ENCODE measurements around the gene PLB1.

Gene PLB1

GRCh38 chr2:28544405-28544921 lies 48.6 kb downstream of the PLB1 start:
- no peak overlapping the region for H3K4me3 ChIP-seq (replicated peaks; ENCODE audit: insufficient read depth, low read length)
- TF ChIP-seq POLR2AphosphoS5 (IDR thresholded peaks at IDR 0.05; ENCODE audit: low read depth) (no peak), GABPA (IDR thresholded peaks at IDR 0.05; ENCODE audit: low read depth) (no peak), SPI1 (IDR thresholded peaks at IDR 0.05; ENCODE audit: borderline replicate concordance, low read depth) (no peak)
- TF ChIP-seq, protein P1, sequence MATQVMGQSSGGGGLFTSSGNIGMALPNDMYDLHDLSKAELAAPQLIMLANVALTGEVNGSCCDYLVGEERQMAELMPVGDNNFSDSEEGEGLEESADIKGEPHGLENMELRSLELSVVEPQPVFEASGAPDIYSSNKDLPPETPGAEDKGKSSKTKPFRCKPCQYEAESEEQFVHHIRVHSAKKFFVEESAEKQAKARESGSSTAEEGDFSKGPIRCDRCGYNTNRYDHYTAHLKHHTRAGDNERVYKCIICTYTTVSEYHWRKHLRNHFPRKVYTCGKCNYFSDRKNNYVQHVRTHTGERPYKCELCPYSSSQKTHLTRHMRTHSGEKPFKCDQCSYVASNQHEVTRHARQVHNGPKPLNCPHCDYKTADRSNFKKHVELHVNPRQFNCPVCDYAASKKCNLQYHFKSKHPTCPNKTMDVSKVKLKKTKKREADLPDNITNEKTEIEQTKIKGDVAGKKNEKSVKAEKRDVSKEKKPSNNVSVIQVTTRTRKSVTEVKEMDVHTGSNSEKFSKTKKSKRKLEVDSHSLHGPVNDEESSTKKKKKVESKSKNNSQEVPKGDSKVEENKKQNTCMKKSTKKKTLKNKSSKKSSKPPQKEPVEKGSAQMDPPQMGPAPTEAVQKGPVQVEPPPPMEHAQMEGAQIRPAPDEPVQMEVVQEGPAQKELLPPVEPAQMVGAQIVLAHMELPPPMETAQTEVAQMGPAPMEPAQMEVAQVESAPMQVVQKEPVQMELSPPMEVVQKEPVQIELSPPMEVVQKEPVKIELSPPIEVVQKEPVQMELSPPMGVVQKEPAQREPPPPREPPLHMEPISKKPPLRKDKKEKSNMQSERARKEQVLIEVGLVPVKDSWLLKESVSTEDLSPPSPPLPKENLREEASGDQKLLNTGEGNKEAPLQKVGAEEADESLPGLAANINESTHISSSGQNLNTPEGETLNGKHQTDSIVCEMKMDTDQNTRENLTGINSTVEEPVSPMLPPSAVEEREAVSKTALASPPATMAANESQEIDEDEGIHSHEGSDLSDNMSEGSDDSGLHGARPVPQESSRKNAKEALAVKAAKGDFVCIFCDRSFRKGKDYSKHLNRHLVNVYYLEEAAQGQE (IDR thresholded peaks at IDR 0.05; ENCODE audit: insufficient replicate concordance, low read depth), result no peak
- TF ChIP-seq, protein P2, sequence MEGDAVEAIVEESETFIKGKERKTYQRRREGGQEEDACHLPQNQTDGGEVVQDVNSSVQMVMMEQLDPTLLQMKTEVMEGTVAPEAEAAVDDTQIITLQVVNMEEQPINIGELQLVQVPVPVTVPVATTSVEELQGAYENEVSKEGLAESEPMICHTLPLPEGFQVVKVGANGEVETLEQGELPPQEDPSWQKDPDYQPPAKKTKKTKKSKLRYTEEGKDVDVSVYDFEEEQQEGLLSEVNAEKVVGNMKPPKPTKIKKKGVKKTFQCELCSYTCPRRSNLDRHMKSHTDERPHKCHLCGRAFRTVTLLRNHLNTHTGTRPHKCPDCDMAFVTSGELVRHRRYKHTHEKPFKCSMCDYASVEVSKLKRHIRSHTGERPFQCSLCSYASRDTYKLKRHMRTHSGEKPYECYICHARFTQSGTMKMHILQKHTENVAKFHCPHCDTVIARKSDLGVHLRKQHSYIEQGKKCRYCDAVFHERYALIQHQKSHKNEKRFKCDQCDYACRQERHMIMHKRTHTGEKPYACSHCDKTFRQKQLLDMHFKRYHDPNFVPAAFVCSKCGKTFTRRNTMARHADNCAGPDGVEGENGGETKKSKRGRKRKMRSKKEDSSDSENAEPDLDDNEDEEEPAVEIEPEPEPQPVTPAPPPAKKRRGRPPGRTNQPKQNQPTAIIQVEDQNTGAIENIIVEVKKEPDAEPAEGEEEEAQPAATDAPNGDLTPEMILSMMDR (IDR thresholded peaks at IDR 0.05; ENCODE audit: insufficient read depth, low read length), result no peak
- no peak for DNase-seq (ENCODE audit: low read depth in 1 of 2, low spot score in 1 of 2)
- no peaks in the 10 kb centered on the region for H3K27me3 ChIP-seq (ENCODE audit: insufficient read depth, poor library complexity, severe bottlenecking)
- H3K27ac ChIP-seq (replicated peaks), result no peak overlapping the region

DNA sequence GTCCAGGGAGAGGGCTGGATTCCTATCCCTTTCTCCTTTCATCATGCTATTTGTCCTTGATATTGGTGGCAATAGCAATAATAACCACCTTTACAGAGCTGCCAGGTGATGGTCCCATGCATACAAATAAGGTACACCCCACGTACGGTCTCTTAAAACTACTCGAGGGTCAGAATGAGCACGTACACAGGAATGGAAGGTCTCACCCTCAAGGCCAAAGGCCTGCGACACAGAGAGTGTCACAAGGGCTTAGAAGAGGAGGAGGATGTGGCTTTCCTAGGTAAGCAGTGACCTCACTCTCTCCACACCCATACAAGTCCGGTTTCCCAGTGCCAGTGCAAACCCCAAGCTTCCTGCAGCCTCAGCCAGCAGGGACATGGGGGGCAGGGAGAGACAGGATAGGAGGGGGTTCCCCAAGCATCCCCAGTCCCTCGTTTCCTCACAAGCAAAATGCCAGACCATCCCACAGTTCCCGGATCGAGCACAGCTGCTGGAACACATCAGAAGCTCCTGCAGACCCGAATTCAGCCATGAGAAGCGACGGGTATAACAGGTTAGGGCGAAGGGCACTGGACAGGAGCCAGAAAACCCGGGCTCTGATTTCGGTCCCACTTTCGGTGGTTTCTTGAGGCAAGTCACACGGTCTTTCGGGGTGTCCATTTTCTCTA lies 49.2 kb downstream of the PLB1 start:
- Histone ChIP-seq H3K4me3 (replicated peaks; ENCODE audit: insufficient read depth, low read length) (no peak overlapping the region), H3K27ac (replicated peaks) (no peak overlapping the region), H3K27me3 (ENCODE audit: insufficient read depth, poor library complexity, severe bottlenecking) (no peaks in the 10 kb centered on the region)
- DNase-seq (ENCODE audit: low read depth in 1 of 2, low spot score in 1 of 2), result no peak
- TF ChIP-seq SPI1 (IDR thresholded peaks at IDR 0.05; ENCODE audit: borderline replicate concordance, low read depth), result no peak
- TF ChIP-seq, protein P1 (IDR thresholded peaks at IDR 0.05; ENCODE audit: insufficient replicate concordance, low read depth), result no peak
- TF ChIP-seq, protein P2 (IDR thresholded peaks at IDR 0.05; ENCODE audit: insufficient read depth, low read length), result no peak
- no peak for TF ChIP-seq POLR2AphosphoS5 (IDR thresholded peaks at IDR 0.05; ENCODE audit: low read depth)
- TF ChIP-seq GABPA (IDR thresholded peaks at IDR 0.05; ENCODE audit: low read depth), result no peak

DNA sequence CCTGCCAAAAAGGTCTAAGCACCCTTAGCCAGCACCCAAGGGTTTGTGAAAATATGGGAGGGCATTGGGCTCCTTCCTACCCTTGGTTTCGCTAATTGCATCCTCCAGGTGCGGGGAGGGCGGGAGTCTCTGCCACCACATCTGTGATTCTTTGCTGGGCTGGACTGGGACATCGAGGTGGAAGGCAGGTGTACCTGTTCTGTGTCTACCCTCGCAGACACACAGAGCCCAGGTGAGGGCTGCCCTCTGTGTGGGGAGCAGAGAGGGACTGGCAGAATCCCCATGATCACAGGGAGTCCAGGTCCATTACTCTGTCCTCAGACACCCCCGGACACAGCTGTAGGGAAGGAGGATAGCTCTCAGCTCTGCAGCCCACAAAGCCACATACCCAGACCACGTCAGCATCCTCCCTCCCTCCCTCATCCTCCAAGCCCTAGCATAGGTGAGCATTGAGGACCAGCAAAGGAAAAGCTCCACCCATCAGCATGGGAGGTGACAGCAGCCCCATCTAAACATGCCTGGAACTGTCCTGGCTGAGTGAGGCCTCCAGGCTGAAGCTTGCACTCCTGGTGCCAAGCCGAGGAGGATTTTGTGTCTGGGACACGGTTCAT lies 49.8 kb downstream of the PLB1 start:
- no peak overlapping the region for H3K27ac ChIP-seq (replicated peaks)
- DNase-seq (ENCODE audit: low read depth in 1 of 2, low spot score in 1 of 2), result no peak
- no peaks in the 10 kb centered on the region for H3K27me3 ChIP-seq (ENCODE audit: insufficient read depth, poor library complexity, severe bottlenecking)
- no peak overlapping the region for H3K4me3 ChIP-seq (replicated peaks; ENCODE audit: insufficient read depth, low read length)
- TF ChIP-seq, protein P1 (IDR thresholded peaks at IDR 0.05; ENCODE audit: insufficient replicate concordance, low read depth), result no peak
- TF ChIP-seq POLR2AphosphoS5 (IDR thresholded peaks at IDR 0.05; ENCODE audit: low read depth) (no peak), SPI1 (IDR thresholded peaks at IDR 0.05; ENCODE audit: borderline replicate concordance, low read depth) (no peak)
